HG02763 (cell line): ENCODE measurements around the gene DDN.

Source experiments
- ATAC-seq: cut with Tn5 transposase; IDR thresholded peaks from one replicate; pipeline ENCODE4 v1.9.1; 2021; ENCODE audit warnings: mild to moderate bottlenecking, moderate library complexity; ENCODE audit not compliant: unreplicated experiment

Gene DDN

DNA sequence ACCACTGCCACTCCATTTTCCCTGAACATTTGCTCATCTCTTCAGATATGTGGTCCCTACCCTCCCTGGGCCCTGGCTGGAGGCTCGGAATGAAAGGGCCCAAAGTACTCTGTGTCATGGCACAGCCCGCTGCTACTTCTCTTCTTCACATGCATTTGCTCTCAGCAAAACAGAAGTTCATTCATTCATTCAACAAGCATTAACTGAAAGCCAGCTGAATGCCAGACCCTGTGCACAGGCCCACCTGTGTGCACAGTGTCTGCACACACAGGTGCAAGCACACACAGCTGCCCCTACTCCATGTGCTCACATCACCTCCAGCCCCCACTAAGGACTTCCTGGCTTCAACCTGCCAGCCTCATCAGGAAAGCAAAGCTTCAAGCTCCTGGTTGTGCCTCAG, 13.3 kb downstream of the DDN start:
- ATAC-seq = no peak

GRCh38 chr12:48985475-48985897, 13.7 kb downstream of the DDN start:
- no peak for ATAC-seq

DNA sequence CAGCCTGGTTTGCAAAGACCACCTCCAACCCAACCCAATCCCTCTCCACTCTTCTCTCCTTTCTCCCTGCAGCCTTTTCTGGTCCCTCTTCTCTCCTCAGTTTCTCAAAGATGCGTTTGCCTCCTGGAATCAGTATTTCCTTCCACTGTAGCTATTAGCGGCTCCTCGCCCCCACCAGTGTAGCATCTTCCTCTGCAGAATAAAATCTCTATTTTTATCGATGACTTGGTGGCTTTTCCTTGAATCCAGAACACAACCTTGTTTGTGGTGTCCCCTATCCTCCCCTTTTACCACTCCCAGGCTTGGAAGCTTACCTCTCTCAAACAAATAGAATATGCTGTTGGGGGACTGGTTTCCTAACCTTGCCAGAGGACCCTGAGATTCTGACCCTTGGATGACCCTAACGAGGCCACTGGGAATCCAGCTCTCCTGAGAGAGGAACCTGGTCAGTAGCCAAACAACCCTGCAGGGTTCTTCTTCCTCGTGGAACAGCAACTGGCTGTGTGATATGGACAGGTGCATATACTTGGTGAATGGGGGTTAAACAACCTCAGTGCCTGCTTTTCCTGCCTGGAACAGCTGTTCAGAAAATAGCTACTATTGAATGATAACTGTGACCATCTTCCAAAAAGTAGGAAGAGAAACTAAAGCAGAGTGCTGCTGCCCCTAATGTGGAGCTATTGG, 16.6 kb downstream of the DDN start:
- ATAC-seq = no peak

- no peak for ATAC-seq
Measured at GRCh38 chr12:48981757-48982157, 17.4 kb downstream of the DDN start.

DNA sequence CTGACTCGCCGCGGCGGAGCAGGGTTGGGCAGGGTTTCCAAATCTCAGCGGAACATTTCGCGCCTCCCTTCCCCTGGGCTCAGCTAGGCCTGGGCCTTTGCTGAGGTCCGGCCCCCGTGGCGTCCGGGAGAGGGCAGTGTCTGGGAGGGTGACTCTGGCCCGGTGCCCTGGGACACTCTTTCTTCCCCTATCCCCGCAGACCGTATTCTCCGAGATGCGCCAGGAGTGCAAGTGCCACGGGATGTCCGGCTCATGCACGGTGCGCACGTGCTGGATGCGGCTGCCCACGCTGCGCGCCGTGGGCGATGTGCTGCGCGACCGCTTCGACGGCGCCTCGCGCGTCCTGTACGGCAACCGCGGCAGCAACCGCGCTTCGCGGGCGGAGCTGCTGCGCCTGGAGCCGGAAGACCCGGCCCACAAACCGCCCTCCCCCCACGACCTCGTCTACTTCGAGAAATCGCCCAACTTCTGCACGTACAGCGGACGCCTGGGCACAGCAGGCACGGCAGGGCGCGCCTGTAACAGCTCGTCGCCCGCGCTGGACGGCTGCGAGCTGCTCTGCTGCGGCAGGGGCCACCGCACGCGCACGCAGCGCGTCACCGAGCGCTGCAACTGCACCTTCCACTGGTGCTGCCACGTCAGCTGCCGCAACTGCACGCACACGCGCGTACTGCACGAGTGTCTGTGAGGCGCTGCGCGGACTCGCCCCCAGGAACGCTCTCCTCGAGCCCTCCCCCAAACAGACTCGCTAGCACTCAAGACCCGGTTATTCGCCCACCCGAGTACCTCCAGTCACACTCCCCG, 18.0 kb downstream of the DDN start:
- ATAC-seq = no peak

DNA sequence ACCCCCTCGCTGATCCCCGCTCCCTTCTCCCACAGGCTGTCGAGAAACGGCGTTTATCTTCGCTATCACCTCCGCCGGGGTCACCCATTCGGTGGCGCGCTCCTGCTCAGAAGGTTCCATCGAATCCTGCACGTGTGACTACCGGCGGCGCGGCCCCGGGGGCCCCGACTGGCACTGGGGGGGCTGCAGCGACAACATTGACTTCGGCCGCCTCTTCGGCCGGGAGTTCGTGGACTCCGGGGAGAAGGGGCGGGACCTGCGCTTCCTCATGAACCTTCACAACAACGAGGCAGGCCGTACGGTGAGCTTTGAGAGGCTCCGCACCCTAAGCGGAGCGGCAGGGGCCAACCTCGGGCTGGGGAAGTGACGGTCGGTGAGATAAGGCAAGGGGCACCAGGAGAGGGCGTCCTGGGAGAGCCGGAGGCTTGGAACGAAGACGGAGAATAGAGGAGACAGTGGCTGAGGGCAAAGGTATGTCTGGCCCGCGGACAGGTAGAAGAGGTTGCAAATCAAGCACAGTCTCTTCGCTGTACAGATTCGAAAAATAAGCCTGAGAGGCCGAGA, 18.7 kb downstream of the DDN start:
- ATAC-seq = no peak

- no peak for ATAC-seq
Measured at GRCh38 chr12:48979602-48980388, 19.4 kb downstream of the DDN start.

- no peak for ATAC-seq
Measured at GRCh38 chr12:48978741-48979601, 20.2 kb downstream of the DDN start.

DNA sequence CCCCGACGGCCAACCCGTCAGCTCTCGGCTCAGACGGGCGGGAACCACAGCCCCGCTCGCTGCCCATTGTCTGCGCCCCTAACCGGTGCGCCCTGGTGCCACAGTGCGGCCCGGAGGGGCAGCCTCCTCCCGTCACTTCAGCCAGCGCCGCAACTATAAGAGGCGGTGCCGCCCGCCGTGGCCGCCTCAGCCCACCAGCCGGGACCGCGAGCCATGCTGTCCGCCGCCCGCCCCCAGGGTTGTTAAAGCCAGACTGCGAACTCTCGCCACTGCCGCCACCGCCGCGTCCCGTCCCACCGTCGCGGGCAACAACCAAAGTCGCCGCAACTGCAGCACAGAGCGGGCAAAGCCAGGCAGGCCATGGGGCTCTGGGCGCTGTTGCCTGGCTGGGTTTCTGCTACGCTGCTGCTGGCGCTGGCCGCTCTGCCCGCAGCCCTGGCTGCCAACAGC, 20.9 kb downstream of the DDN start, which contains the start of gene WNT1:
WNT1 (plus strand) TSS at position 32 of the 450 bp plus-strand sequence; CDS start at position 361, 329 bp downstream.
- no peak for ATAC-seq

DNA sequence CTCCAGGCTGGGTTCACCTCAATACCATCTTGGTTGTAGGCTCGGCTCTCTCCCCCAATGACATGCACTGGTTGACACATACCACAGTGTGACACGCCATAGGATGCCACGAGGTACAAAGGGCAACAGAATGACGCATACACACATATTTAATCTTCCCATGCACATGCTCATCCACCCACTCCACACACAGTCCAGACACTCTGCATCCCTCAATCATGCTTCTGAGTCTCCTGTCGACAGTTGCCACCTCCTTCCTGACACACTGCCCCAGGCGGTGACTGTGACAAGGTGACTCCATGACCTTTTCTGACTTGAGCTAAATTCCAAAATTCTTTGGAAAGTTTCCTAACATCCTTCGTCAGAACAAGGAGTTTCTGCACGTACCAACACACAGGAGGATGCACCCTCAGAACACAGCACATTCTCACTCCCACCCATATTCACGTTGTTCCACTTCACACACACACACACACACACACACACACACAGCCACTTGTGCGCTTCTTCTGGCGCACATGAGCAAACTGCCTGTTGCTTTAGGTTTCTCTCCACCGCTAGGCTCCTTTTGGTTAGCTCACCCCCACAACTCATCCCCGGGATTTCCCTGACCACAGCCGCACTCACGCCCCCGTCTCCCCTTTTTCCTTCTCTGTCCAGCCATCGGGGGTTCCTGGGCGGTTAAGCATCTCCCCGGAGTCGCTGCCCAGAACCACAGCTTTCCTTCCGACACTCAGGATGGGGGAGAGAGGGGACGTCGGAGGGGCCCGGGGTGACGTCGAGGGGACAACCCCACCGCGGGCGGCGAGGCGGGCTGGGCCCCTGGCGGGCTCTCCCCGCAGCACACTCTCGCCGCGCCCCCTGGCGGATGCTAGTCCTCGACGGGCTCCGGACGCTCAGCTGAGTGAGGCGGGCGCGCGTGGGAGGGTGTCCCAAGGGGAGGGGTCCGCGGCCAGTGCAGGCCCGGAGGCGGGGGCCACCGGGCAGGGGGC, 21.6 kb downstream of the DDN start:
- ATAC-seq = no peak

GRCh38 chr12:48973941-48974673, 25.1 kb downstream of the DDN start:
- ATAC-seq = no peak

DNA sequence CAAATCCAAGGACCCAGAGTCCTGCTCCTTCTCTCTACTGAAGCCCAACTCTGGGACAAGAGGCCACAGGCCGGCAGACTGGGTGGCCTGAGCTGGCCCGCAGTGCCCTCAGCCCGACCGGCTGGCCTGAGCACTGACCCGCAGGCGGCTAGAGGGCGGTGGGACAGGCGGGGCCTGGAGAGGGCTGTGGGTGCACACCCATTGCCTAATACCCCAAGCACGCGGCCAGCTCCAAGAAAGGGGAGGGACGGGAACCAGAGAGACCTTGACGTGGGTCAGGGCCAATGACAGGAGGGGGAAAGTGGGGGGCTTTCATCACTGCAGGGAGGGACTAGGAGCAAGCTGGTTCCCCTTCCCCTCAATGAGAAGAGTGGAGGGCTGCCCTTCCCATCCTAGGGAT, 25.6 kb downstream of the DDN start:
- ATAC-seq = no peak

- ATAC-seq = no peak
Measured at GRCh38 chr12:48972952-48973483, 26.2 kb downstream of the DDN start.

- ATAC-seq = no peak
Measured at GRCh38 chr12:48972213-48972951, 26.8 kb downstream of the DDN start.

GRCh38 chr12:48970702-48971334, 28.4 kb downstream of the DDN start:
- no peak for ATAC-seq

GRCh38 chr12:48969833-48970701, 29.1 kb downstream of the DDN start:
- ATAC-seq = no peak
